ENCODE data around the gene RNF25.

- TF ChIP-seq, protein P1, sequence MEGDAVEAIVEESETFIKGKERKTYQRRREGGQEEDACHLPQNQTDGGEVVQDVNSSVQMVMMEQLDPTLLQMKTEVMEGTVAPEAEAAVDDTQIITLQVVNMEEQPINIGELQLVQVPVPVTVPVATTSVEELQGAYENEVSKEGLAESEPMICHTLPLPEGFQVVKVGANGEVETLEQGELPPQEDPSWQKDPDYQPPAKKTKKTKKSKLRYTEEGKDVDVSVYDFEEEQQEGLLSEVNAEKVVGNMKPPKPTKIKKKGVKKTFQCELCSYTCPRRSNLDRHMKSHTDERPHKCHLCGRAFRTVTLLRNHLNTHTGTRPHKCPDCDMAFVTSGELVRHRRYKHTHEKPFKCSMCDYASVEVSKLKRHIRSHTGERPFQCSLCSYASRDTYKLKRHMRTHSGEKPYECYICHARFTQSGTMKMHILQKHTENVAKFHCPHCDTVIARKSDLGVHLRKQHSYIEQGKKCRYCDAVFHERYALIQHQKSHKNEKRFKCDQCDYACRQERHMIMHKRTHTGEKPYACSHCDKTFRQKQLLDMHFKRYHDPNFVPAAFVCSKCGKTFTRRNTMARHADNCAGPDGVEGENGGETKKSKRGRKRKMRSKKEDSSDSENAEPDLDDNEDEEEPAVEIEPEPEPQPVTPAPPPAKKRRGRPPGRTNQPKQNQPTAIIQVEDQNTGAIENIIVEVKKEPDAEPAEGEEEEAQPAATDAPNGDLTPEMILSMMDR (IDR thresholded peaks at IDR 0.05), result no peak
- TF ChIP-seq POLR2A (IDR thresholded peaks at IDR 0.05), result no peak
These were observed 9.0 kb downstream of the RNF25 start for GRCh38 chr2:218662827-218663226.
